ENCODE measurements around the gene LYPLA2. TPM values are rescaled to one million over a fixed set of nuclear protein-coding genes. Genes with fewer than 3 reads are reported as not detected.
"Not testable (repeated sequence)": the region's sequence is repeated elsewhere in the genome, so short reads cannot be mapped to it uniquely, and the experiment has no call there.

LYPLA2 gene
- polyA plus RNA-seq, 1 donor, result 75.7 TPM

DNA sequence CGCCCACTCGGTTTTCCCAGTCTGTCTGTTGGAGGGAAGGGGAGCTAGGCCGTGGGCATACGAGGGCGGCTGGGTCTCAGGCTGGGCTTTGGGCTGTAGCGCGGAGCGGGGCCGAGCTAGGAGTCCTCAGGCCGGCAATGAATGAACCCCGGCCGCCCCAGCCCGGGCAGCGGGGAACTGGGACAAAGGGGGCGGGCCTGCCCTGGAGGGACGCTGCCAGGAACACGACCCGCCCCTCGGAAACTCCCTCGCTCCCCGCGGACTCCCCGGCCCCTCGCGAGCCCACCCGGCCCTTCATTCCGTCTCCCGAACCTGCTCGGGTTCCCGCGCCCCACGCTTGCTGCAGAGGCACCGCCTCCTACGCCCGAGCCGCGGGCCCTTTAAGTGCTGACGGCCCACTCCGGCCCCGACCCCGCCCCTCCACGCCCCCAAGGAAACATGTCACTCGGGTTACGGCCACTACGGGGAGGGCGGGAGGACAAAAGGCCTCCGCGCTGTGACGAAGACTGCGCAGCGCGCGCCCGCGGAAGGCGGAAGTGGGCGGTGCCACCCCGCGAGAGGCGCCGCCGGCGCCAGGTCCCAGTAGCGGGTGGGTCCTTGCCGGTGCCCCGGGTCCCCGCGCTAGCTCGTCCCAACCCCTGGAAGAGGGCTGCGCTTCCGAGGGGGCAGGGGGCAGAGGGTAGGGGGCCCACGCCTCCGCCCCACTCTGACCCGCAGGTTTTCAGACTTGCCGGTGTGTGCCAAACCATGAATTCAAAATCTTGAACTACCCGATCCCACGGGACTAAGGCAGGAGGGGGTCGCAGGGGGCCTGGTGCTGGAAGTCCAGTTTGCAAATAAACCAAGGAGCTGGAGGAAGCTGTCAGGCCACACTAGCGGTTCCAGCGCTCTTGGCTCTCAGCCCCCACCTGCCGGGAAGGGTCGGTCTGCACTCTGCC is 9.7 kb downstream of the LYPLA2 start, which contains the start of gene GALE:
GALE (minus strand) TSS at position 355 of the 938 bp plus-strand sequence. CDS start 1,747 bp downstream, outside the sequence.
- DNase-seq, result peak; percentile 99
- Histone ChIP-seq H3K27me3 (ENCODE audit: control insufficient read depth, insufficient read depth, low read length) (no peaks in the 10 kb centered on the region), H3K27ac (ENCODE audit: low read length) (peak within 1 kb of the TSS; percentile 100), H3K9me3 (ENCODE audit: control insufficient read depth, low read depth, low read length) (no peaks in the 10 kb centered on the region), H3K4me3 (ENCODE audit: low read length) (peak within 1 kb of the TSS; percentile 98), H3K36me3 (ENCODE audit: control insufficient read depth, insufficient read depth, low read length) (peaks cover 58% of the 10 kb centered on the region), H3K4me1 (ENCODE audit: control insufficient read depth, insufficient read depth, low read length) (peaks cover 49% of the 10 kb centered on the region)
- WGBS (ENCODE audit: insufficient coverage, low lambda C conversion rate), result no CpG with 5 or more reads among the region's 82 CpGs

DNA sequence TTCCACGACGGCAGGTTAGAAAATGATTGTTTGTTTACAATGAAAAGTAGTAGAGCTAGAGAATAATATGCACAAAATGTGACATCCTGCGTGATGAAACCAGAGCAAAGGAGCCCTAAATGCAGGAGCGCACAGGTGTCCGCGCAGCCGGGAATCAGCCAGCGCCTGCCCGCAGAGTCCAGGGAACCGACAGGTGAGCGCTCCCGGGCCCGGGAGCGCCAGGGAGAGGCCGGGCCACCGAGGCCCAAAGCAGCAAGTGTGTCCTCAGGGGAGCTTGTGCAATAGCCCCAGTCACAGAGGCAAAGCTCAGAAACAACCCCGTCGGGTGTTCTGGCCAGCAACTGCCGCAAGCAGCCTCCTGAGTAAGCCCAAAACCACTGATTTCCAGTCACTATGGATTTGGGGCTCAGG is 10.4 kb downstream of the LYPLA2 start:
- H3K27ac ChIP-seq (ENCODE audit: low read length), result peak overlapping the region; percentile 100
- peak; percentile 45 to 70 for DNase-seq
- peak overlapping the region; percentile 89 for H3K4me3 ChIP-seq (ENCODE audit: low read length)
- H3K9me3 ChIP-seq (ENCODE audit: control insufficient read depth, low read depth, low read length), result no peaks in the 10 kb centered on the region
- peaks cover 54% of the 10 kb centered on the region for H3K36me3 ChIP-seq (ENCODE audit: control insufficient read depth, insufficient read depth, low read length)
- WGBS (ENCODE audit: insufficient coverage, low lambda C conversion rate), result no CpG with 5 or more reads among the region's 19 CpGs
- peaks cover 48% of the 10 kb centered on the region for H3K4me1 ChIP-seq (ENCODE audit: control insufficient read depth, insufficient read depth, low read length)
- H3K27me3 ChIP-seq (ENCODE audit: control insufficient read depth, insufficient read depth, low read length), result no peaks in the 10 kb centered on the region

DNA sequence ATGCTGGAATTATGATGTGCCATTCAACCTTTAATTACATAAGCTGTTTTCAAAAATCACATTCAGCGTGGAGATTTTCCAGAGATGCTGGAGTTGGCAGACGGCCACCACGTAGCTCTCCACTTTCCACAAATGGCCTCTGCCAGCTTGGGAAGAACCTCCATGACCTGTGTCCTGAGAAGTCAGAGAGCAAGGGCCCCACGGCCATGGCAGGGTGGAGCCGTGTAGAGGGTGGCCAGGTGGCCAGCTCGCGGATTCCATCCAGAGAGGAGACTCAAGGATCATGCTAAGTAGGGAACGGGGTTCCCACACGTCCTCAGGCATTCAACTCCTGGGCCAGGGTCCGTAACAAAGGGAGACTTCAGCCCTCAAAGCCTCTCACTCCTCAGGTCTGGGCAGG is 10.9 kb downstream of the LYPLA2 start:
- Histone ChIP-seq H3K4me1 (ENCODE audit: control insufficient read depth, insufficient read depth, low read length) (peaks cover 45% of the 10 kb centered on the region), H3K9me3 (ENCODE audit: control insufficient read depth, low read depth, low read length) (no peaks in the 10 kb centered on the region), H3K27me3 (ENCODE audit: control insufficient read depth, insufficient read depth, low read length) (no peaks in the 10 kb centered on the region), H3K36me3 (ENCODE audit: control insufficient read depth, insufficient read depth, low read length) (peaks cover 51% of the 10 kb centered on the region), H3K4me3 (ENCODE audit: low read length) (peak overlapping the region; percentile 89), H3K27ac (ENCODE audit: low read length) (peak overlapping the region; percentile 100)
- no peak for DNase-seq
- WGBS (ENCODE audit: insufficient coverage, low lambda C conversion rate), result no CpG with 5 or more reads among the region's 10 CpGs

DNA sequence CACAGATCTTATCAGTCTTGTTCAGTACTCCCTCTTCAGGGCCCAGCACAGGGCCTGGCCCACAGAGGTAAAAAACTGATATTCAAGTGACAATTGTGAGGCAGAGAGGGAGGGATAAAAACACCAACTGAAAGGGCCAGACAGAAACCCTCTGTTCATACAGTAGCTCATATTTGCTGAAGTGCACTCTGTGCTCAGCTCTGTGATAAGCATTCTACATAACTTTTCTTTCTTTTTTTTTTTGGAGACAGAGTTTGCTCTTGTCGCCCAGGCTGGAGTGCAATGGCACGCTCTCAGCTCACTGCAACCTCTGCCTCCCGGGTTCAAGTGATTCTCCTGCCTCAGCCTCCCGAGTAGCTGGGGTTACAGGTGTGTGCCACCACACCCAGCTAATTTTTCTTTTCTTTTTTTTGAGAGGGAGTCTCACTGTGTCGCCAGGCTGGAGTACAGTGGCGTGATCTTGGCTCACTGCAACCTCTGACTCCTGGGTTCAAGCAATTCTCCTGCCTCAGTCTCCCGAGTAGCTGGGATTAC is 11.9 kb downstream of the LYPLA2 start:
- H3K27me3 ChIP-seq (ENCODE audit: control insufficient read depth, insufficient read depth, low read length); H3K9me3 ChIP-seq (ENCODE audit: control insufficient read depth, low read depth, low read length); H3K4me3 ChIP-seq (ENCODE audit: low read length); H3K27ac ChIP-seq (ENCODE audit: low read length); DNase-seq: not testable (repeated sequence)
- peaks cover 37% of the 10 kb centered on the region for H3K4me1 ChIP-seq (ENCODE audit: control insufficient read depth, insufficient read depth, low read length)
- WGBS (ENCODE audit: insufficient coverage, low lambda C conversion rate), result no CpG with 5 or more reads among the region's 7 CpGs
- H3K36me3 ChIP-seq (ENCODE audit: control insufficient read depth, insufficient read depth, low read length), result peaks cover 54% of the 10 kb centered on the region

DNA sequence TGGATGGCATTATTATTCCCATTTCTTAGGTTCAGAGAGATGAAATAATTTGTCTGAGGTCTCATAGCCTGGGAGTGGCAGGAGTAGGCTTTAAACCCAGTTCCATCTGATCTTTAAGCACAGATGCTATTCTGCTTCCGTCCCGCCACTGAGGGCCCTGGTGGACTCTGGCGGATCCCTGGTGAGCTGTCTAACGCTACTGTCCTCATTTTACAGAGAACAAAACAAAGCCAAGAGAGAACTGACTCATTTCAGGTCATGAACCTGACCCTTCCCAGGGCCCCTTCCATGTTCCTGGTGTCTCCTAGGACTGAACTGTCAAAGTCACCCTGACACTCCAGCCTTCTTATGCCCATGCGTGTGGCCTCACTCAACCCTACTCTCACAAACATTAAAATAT is 12.7 kb downstream of the LYPLA2 start:
- Histone ChIP-seq H3K9me3 (ENCODE audit: control insufficient read depth, low read depth, low read length) (no peaks in the 10 kb centered on the region), H3K4me1 (ENCODE audit: control insufficient read depth, insufficient read depth, low read length) (peaks cover 30% of the 10 kb centered on the region), H3K27me3 (ENCODE audit: control insufficient read depth, insufficient read depth, low read length) (no peaks in the 10 kb centered on the region), H3K4me3 (ENCODE audit: low read length) (no peak overlapping the region), H3K36me3 (ENCODE audit: control insufficient read depth, insufficient read depth, low read length) (peaks cover 52% of the 10 kb centered on the region), H3K27ac (ENCODE audit: low read length) (no peak overlapping the region)
- WGBS (ENCODE audit: insufficient coverage, low lambda C conversion rate), result 100% methylated on average over 1 of the region's 5 CpGs
- DNase-seq, result no peak

DNA sequence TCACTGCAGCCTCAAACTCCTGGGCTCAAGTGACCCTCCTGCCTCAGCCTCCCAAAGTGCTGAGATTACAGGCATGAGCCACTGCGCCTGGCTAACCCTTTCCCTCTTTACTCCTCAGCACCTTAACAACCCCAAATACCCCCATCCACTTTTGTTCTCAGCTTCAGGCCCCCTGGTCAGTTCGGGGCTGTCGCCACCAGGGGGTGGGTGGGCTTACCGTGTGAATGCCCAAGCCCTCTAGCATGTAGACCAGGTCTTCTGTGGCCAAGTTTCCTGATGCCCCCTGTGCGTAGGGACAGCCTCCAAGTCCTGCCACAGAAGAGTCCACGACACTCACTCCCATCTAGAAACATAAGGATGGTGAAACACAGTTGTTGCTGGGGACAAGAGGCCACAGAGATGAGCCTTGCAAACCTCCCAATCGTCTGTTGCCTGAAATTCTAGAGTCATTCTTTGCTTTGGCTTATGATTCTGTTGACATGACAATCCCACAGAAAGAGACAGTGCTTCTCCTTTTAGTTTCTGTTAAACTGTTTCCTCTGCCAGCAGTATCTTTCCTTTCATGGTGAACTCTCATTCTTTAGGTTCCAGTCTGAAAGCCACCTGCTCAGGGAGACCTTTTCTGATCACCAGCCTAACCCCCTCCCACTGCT is 13.4 kb downstream of the LYPLA2 start:
- DNase-seq, result no peak
- Histone ChIP-seq H3K4me1 (ENCODE audit: control insufficient read depth, insufficient read depth, low read length) (peaks cover 23% of the 10 kb centered on the region), H3K27me3 (ENCODE audit: control insufficient read depth, insufficient read depth, low read length) (no peaks in the 10 kb centered on the region), H3K4me3 (ENCODE audit: low read length) (no peak overlapping the region), H3K27ac (ENCODE audit: low read length) (no peak overlapping the region), H3K9me3 (ENCODE audit: control insufficient read depth, low read depth, low read length) (no peaks in the 10 kb centered on the region), H3K36me3 (ENCODE audit: control insufficient read depth, insufficient read depth, low read length) (peaks cover 46% of the 10 kb centered on the region)
- no CpG with 5 or more reads among the region's 7 CpGs for WGBS (ENCODE audit: insufficient coverage, low lambda C conversion rate)

DNA sequence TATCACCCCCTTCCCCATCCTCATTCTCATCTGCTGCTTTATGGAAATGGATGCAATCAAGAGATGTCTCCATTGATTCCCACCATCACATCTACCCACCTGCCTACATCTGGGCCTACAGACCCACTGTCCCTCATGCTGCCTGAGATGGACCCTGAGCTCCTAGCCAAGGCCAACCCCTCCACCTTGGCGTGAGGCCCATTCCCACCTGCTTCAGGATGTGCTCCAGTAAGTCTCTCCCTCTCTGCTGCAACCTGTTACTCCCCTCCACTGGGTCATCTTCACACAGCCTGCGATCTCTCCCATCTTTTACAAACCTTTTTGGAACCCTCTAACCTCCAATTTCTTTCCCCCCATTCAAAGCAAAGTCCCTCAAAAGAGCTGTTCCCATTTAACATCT is 14.1 kb downstream of the LYPLA2 start:
- peaks cover 21% of the 10 kb centered on the region for H3K4me1 ChIP-seq (ENCODE audit: control insufficient read depth, insufficient read depth, low read length)
- no peaks in the 10 kb centered on the region for H3K9me3 ChIP-seq (ENCODE audit: control insufficient read depth, low read depth, low read length)
- H3K27ac ChIP-seq (ENCODE audit: low read length), result no peak overlapping the region
- DNase-seq, result no peak
- H3K36me3 ChIP-seq (ENCODE audit: control insufficient read depth, insufficient read depth, low read length), result peaks cover 46% of the 10 kb centered on the region
- no CpG with 5 or more reads among the region's 2 CpGs for WGBS (ENCODE audit: insufficient coverage, low lambda C conversion rate)
- H3K4me3 ChIP-seq (ENCODE audit: low read length), result no peak overlapping the region
- no peaks in the 10 kb centered on the region for H3K27me3 ChIP-seq (ENCODE audit: control insufficient read depth, insufficient read depth, low read length)

DNA sequence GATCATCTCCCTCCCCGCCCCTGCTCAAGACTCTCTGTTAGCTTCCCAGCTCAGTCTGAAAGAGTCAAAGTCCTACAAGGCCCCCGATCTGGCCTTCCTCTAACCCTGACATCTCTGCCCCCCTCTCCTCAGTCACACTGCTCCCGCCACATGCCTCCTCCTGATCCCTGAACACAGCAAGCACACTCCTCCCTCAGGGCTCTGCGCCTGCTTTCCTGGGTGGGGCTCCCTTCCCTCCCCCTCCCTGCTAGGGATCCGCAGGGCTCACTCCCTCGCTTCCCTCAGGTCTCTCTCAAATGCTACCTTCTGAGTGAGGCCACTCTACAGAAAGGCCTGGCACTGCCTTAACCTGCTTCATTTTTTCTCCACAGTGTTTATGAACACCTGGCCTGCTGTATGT is 15.3 kb downstream of the LYPLA2 start:
- no CpG with 5 or more reads among the region's 6 CpGs for WGBS (ENCODE audit: insufficient coverage, low lambda C conversion rate)
- H3K36me3 ChIP-seq (ENCODE audit: control insufficient read depth, insufficient read depth, low read length), result peaks cover 47% of the 10 kb centered on the region
- H3K9me3 ChIP-seq (ENCODE audit: control insufficient read depth, low read depth, low read length), result no peaks in the 10 kb centered on the region
- H3K4me3 ChIP-seq (ENCODE audit: low read length), result no peak overlapping the region
- no peak for DNase-seq
- no peaks in the 10 kb centered on the region for H3K27me3 ChIP-seq (ENCODE audit: control insufficient read depth, insufficient read depth, low read length)
- H3K4me1 ChIP-seq (ENCODE audit: control insufficient read depth, insufficient read depth, low read length), result peaks cover 31% of the 10 kb centered on the region
- no peak overlapping the region for H3K27ac ChIP-seq (ENCODE audit: low read length)

DNA sequence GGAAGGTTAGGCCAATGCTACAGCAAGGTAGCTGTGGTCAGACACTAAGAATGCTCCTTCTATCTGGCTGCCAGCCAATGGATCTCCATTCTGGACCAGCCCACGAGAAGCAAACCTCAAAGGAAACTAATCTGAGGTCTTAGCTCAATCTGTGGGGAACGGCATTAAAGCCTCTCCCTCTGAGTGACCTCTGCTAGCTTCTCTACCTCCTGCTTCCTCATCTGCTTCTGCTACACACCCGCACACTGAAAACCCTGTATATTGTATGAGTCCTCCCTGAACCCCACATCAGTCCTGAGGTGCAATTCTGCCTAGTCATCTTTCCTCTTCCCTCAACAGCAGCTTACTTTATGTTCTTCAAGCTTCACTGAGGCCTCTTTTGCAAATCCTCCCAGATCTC is 16.5 kb downstream of the LYPLA2 start:
- DNase-seq, result no peak
- Histone ChIP-seq H3K36me3 (ENCODE audit: control insufficient read depth, insufficient read depth, low read length) (peaks cover 51% of the 10 kb centered on the region), H3K4me3 (ENCODE audit: low read length) (no peak overlapping the region), H3K4me1 (ENCODE audit: control insufficient read depth, insufficient read depth, low read length) (peaks cover 21% of the 10 kb centered on the region), H3K9me3 (ENCODE audit: control insufficient read depth, low read depth, low read length) (no peaks in the 10 kb centered on the region), H3K27me3 (ENCODE audit: control insufficient read depth, insufficient read depth, low read length) (no peaks in the 10 kb centered on the region), H3K27ac (ENCODE audit: low read length) (no peak overlapping the region)
- WGBS (ENCODE audit: insufficient coverage, low lambda C conversion rate), result no CpG with 5 or more reads among the region's 3 CpGs

DNA sequence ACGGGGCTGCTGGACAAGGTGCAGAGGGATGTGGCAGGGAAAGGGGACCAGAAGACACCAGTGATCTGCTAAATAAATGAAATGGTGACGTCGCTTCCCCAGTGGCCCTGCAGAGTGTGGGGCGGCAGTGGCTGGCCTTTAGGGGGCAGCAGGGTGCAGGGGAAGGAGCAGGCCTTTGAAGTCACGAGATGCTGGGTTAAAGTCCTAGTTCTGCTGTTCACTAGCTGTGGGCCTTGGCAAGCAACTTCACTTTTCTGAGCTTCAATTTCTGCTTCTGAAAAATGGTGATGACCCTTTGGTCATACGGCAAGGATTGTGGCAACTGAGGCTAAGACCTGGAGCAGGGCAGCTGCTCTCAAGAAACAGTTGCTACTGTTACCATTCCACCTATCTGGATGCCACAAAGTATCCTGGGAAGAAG is 18.8 kb downstream of the LYPLA2 start:
- Histone ChIP-seq H3K27ac (ENCODE audit: low read length) (peak overlapping the region; percentile 73), H3K36me3 (ENCODE audit: control insufficient read depth, insufficient read depth, low read length) (peaks cover 52% of the 10 kb centered on the region), H3K9me3 (ENCODE audit: control insufficient read depth, low read depth, low read length) (no peaks in the 10 kb centered on the region), H3K4me3 (ENCODE audit: low read length) (no peak overlapping the region), H3K27me3 (ENCODE audit: control insufficient read depth, insufficient read depth, low read length) (no peaks in the 10 kb centered on the region), H3K4me1 (ENCODE audit: control insufficient read depth, insufficient read depth, low read length) (peaks cover 21% of the 10 kb centered on the region)
- WGBS (ENCODE audit: insufficient coverage, low lambda C conversion rate), result no CpG with 5 or more reads among the region's 6 CpGs
- peak; percentile 87 to 91 for DNase-seq
